ENCODE data around the gene PLEKHA5. TPM values are rescaled to one million over a fixed set of nuclear protein-coding genes. Genes with fewer than 3 reads are reported as not detected.
A peak's percentile ranks its signal among the peaks of the same experiment; 100 is the strongest.
"Not testable (repeated sequence)": the region's sequence is repeated elsewhere in the genome, so short reads cannot be mapped to it uniquely, and the experiment has no call there.

The PLEKHA5 gene
- total RNA-seq, 1 experiment from 2014 or later = 7.5 TPM

DNA sequence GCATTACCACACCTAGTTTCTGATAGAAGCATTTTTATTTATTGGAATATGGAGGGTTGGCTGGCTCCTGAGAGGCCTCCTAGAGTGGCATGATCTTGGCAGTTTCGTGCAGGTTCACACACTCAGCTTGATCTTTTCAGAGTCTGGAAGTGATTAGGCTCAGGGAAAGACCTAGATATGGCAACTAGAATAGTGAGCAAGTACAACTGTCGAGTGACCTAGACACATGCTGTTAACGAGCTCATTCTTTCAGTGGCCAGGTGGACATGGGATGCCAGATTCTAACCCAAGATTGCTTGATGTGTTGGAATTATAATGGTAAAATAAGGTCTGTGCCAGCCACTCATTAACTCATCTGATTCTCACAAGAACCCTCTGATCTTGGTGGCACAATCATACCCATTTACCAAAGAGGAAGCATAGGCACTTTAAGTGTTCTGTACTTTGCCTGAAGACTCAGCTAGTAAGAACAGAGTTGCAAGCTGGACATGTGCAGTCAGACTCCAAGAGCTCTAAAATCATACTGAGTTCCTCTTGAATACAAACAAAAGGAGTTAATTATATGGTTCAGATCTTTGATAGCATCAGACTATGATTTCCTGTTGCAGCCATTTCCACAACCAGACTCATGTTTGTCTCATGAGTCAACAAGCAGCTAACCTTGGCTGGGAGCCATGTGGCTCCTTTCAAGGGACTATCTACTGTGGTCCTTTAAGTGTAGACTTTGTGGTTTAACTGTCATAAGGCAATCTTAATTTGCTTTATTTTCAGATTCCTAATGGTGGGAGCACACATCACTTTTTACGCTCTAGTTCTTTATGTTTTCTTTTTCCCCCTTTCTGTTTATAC lies 144.2 kb downstream of the PLEKHA5 start:
- DNase-seq (ENCODE audit: low read depth) = peak; percentile 94

DNA sequence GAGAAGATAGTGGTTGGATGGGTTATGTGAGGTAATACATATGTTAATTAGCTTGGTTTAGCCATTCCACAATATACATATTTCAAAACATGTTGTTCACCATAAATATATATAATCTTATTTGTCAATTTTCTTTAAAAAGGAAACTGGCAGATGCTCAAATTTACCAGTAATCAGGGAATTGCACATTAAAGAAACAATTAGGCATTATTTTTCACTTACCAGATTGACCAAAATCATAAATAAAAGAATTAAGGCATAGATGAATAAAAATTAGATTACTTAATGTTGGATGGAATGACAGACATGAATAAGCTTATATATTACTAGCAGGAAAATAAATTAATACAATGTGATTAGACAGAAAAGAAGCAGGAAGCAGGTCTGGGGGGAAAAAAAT lies 147.2 kb downstream of the PLEKHA5 start:
- no peak for DNase-seq (ENCODE audit: low read depth)

DNA sequence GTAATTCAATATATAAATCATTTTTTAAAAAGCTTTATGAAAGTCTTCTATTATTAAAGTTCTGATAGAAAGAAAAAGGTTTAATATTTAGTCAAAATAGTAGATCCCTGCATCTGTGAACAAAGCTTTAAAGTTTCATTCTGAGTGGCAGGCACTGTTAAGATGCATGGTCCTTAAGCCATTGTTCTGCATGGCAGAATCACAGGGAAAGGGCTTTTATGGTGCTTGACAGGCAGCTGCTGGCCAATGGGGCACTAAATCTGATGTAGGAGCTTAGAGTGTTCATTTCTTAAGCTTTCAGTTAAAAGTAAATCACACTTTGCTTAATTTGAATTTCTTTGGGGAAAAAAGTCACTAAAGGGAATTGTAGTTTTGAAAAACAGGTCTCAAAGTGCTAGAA lies 148.2 kb downstream of the PLEKHA5 start:
- no peak for DNase-seq (ENCODE audit: low read depth)

DNA sequence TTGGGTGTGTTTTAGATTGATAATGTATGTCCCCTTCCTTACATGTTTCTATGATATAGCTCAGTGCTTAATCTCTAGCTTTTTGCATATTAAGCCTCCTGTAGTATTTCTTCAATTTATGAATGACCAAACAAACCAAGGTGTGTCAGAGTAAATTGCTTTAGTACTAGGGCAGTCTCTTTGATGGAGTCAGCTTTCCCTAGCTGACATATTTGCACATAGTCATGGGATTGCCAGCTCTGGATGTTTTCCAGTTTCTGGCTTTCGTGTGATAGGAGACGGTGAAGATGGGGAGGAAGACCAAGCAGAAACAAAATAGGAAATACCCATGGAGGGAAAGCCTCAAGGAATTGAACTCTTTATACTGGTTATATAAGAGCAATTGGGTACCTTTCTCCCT lies 148.9 kb downstream of the PLEKHA5 start:
- no peak for DNase-seq (ENCODE audit: low read depth)

DNA sequence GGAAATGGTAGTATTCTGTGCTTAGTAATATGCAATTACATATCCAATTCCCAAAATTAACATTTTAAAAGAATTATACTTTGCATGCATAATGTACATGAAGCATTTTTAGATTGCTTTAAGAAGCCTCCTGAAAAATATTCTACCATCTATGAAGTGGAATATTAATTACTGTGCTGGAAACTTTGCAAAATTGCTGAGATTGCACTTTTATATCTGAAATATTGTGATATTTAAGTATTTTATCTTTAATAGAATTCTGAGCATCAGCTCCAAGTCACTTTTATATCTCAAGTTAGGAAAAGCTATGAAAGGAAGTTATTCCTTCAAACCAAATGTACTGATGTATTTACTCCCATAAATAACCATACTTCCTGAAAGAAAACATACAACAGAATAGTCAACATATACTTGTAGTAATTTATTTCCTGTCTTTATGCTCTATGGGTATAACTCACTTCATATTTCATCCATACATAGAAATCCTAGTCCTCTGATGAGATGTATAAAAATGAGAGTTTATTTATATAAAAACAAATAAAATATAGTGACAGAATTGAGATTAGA lies 152.7 kb downstream of the PLEKHA5 start:
- DNase-seq (ENCODE audit: low read depth) = no peak

DNA sequence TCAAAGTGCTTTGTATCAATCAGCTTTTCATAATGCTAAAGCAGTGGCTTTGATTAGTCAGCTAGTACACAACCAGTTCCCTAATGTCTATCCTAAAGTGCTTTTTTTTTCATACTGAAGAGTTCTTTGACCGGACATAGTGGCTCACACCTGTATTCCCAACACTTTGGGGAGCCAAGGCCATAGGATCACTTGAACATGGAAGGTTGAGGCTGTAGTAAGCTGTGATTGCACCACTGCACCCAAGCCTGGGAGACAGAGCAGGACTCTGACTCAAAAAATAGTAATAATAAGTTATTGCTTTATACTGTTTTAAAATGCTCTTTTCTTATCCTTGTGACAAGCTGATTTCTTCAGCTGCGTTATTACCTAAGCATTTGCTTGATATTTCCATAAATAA lies 155.1 kb downstream of the PLEKHA5 start:
- DNase-seq (ENCODE audit: low read depth) = no peak

DNA sequence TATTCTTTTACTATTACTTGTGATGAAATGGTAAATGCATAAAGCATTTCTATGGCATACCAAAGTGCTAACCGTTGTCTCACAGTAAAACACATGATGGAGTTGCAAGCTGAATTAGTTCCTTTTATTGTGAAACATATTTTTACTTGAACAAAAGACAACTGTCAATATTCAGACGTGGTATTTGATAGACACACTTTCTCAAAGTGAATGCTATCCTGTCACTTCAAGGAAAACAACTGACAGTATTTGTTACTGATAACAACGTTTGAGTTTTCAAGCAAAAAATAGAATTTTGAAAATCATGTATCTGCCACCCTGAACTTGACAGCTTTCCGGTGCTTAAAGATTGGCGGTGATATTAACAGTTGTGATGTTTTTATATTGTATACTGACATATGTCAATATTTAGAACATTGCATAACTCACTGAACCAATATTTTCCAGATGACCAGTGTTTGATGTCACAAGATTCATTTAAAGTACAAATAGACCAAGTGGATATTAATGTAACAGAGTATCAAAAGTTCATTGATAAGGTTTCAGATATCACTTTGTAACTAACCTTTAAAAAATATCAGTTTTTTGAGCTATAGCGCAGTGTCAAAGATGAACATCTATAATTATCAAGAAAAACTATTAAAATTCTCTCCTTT lies 156.4 kb downstream of the PLEKHA5 start:
- DNase-seq (ENCODE audit: low read depth) = no peak

DNA sequence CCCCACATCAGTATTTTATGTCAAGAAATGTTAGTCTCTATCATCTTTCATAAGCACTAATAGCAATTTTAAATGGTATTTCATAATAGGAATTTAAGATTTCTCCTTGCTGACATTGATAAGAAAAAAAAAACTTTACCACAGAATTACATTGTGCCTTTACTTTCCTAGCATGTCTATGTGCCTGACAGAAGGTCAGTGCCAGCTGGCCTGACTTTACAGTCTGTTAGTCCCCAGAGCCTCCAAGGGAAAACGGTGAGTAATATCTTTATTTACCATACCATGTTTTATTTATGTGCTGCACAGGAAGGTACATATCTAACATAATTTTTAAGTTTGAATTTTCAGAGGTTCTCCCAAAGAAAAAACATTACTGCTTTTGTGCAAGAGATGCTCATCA lies 157.8 kb downstream of the PLEKHA5 start:
- DNase-seq (ENCODE audit: low read depth) = peak; percentile 11

DNA sequence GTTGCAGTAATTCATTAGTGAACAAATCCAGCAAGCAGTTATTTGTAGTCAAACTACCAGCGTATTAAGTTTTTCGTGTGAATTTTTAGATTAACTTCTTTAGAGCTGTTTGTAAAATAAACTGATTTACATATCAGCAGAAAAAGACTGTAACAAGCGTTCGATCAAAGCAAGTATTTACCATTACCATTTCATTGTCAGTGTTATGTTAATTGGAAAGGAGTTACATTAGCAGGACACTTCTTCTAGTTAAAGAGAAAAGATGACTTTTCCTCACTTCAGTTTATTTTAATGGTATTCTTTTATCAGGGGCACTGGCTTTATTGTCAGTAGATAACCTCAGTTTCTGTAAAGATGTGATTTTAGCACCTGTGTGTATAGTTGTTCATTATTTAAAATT lies 158.6 kb downstream of the PLEKHA5 start:
- no peak for DNase-seq (ENCODE audit: low read depth)

DNA sequence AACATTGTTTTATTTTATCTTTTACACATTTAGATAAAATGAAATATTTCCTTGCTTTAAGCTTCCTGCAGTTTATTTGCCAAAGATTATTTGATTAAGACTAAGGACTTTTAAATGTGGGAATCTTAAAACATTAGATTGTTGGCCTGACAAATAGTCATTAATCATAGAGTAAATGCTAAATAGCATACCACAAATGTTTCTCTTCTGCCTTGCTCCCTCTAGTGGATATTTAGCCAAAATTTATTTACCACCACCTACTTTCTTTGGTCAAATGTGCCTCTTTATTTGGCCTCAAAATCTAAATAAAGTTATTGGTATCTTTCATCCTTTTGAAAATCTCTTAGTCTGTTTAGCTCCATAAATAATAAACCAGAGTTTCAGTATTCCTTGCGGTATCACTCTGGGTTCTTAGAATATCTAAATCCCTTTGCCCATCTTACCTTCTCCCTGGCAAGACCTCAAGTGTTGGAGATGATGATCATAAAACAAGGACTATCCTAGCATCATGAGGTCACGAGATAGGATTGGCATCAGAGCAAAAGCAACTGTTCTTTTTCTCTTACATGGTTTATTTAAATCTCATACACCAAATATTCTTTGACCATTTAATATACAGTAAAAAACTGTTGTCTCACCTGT lies 159.2 kb downstream of the PLEKHA5 start:
- peak; percentile 41 for DNase-seq (ENCODE audit: low read depth)

DNA sequence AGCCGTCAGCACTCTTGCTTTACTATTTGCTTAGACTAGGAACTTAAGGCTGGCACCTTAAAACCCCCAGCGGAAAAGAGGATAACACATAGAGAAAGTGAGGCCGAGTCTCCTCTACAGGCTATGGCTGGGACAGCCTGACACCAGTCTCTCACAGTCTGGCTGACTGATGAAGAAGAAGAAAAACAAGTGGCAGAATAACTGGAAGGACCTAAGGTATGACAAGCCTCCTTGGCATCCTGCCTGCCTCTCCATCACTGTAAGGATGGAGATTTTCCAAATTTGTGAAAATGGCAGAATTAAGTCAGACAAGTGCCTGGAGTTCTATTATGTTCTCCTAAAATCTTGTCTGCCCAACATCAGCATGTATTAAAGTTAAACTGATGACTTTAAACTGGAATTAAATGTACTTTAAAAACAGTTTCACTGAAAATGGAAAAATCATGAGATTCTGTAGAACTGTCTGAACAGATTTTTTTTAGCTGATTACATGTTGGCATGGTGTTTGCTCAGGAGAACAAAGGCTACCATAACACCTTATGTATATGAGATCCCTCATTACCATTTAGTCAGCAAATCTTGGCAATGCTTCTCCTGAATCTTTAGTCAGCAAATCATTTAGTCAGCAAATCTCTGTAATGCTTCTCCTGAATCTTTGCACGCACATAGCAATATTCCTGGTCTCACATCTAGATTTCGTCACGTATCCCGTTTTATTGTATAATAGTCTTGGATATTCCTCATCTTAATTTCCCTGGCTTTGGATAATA lies 169.5 kb downstream of the PLEKHA5 start:
- DNase-seq (ENCODE audit: low read depth) = no peak

DNA sequence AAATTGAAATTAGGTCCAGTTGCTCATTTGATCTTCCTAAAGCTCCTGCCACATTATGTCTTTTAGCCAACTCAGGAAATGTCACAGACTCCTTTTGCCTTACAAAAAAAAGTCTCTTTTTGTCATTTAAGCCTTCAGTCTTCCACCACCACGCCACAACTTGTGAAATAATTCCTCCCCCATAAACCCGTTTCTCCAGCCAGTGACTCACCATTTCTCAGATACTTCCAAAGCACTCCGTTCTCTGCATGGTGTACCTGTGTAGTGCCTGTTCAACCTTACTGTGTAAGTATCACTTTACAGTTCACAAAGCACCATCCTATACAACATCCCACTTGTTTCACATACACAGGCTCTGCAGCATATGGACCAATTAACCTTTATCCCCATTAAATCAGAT lies 170.2 kb downstream of the PLEKHA5 start:
- peak; percentile 23 for DNase-seq (ENCODE audit: low read depth)

DNA sequence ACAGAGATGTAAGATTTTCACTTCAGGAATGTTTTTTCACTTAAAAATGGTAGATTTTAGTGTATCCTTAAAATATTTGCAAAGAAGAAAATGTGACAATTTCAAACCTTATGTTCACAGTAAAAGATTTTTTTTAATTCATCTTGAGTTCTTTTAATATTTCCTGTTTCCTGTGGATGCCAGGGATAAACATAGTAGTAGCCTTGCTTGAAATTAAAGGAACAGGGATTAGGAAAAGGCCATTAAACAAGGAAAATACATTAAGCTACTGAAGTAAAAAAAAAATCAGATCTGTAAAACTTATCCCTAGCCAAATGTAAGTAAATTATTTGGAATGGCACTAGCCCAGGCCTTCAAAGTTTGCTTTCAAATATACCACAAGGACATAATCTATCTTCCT lies 171.7 kb downstream of the PLEKHA5 start:
- no peak for DNase-seq (ENCODE audit: low read depth)

DNA sequence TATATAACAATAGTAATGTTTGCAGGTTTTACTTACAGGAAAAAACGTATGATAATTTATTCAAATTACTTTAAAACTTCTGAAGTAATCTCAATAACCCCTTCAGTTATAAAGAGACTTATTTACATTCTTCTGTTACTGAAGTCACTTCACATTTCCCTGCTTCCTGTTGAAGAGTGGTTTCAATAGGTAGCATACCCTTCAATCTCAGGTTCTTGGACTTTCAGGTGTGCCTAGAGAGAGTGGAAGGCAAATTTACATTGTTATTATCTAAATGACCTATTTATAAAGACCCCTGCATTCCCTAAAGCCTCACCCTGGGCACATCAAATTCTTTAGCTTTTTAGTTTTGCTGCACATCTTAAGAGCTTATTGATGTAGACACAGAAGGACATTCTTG lies 172.2 kb downstream of the PLEKHA5 start:
- no peak for DNase-seq (ENCODE audit: low read depth)

DNA sequence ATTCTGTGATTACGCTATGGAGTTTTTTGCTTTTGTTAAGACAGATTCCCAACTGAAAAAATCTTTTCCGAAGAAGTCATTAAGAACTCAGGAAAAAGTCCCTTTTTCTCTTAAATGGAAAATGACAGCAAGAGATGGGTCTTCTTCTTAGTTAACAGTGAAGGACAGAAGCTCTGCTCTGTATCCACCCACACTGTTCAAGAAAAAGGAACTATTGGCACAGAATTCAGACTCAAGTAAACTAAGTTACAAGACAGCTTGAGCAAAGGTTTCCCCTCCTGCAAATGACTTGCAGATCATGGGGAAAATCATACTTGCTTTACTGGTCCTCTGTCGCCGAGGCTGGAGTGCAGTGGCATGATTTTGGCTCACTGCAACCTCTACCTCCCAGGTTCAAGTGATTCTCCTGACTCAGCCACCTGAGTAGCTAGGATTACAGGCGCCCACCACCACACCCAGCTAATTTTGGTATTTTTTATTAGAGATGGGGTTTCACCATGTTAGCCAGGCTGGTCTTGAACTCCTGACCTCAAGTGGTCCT lies 172.6 kb downstream of the PLEKHA5 start:
- no peak for DNase-seq (ENCODE audit: low read depth)

DNA sequence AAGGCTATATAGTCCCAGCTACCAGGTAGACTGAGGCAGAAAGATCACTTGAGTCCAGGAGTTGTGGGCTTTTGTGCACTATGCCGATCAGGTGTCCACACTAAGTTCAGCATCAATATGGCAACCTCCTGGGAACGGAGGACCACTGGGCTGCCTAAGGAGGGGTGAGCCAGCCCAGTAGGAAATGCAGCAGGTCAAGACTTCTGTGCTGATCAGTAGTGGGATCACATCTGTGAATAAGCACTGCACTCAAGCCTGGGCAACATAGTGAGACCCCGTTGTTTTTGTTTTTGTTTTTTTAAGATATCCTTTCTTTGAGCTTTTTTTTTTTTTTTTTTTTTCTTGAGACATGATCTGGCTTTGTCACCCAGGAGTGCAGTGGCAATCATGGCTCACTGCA lies 174.0 kb downstream of the PLEKHA5 start:
- DNase-seq (ENCODE audit: low read depth) = no peak

DNA sequence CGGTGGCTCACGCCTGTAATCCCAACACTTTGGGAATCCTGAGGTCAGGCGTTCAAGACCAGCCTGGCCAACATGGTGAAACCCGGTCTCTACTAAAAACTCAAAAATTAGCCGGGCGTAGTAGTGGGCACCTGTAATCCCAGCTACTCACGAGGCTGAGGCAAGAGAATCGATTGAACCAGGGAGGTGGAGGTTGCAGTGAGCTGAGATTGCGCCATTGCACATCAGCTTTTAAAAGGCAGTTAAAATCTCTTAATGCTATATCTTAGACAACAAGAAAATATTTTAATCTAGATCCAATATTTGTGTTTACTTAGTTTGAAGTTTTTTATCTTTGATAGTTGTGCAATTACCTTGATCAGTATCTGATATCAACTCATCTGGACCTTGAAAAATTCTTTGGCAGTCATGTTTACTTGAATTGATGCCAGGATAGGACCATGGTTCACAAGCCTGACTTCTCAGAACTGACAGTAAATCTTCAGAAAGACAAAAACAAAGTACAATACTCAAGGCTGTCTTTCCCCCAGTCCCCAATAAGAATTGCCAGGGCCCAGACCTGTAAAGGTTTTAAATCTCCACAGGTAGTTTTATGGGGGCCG lies 174.7 kb downstream of the PLEKHA5 start:
- DNase-seq (ENCODE audit: low read depth) = no peak

DNA sequence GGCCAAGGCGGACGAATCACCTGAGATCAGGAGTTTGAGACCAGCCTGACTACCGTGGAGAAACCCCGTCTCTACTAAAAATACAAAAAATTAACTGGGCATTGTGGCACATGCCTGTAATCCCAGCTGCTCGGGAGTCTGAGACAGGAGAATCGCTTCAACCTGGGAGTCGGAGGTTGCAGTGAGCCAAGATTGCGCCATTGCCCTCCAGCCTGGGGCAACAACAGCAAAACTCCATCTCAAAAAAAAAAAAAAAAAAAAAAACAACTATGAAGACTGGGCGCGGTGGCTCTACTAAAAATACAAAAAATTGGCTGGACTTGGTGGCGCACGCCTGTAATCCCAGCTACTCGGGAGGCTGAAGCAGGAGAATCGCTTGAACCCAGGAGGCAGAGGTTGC lies 176.1 kb downstream of the PLEKHA5 start:
- not testable (repeated sequence) for DNase-seq (ENCODE audit: low read depth)

DNA sequence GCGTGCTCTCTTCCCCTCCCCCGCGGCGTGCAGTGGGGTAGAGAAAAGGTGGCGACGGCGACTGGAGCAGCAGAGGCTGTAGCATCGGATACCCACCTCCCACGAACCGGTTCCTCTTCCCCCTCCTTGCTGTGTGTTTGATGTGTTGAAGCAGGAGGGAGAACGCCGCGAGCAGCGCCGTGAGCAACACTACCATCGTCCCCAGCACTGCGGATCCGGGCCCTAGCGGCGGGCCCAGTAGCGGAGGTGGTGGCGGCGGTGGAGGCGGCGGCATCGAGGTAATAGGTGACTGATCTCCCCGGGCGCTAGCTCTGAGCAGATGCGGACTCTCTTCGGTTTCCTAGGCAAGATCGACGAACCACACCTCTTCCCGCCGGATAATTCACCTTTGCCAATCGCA lies 176.8 kb downstream of the PLEKHA5 start:
- DNase-seq (ENCODE audit: low read depth) = no peak

DNA sequence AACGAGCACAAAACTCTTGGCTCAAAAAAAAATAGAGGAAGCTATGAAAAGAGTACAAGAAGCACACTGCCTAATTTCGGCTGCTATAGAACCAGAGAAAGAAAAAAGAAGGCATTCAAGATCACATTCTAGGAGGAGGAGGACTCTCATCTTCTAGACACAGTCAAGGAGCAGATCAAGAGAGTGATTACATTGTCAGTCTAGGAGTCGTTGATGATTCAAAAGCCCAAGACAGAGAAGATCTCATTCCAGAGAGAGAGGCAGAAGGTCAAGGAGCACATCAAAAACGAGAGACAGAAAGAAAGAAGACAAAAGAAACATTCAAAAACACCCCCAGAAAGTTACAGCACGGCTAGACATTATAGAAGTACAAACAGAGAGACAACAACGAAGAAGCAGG lies 177.9 kb downstream of the PLEKHA5 start:
- DNase-seq (ENCODE audit: low read depth) = no peak

DNA sequence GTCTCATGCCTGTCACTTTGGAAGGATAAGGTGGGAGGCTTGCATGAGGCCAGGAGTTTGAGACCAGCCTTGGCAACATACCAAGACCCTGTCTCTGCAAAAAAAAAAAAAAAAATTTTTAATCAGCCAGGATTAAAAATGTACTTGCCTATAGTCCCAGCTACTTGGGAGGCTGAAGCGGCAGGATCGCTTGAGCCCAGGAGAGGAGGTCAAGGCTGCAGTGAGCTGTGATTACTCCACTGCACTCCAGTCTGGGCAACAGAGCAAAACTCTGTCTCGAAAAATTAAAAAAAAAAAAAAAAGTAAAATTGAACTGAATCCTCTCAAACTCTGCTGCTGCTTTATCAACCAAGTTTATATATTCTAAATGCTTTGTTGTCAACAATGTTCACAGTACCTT lies 181.6 kb downstream of the PLEKHA5 start:
- DNase-seq (ENCODE audit: low read depth) = no peak

Data from LHCN-M2 (cell line).